ENCODE measurements around the gene ZDHHC1.

ZDHHC1 gene

GRCh38 chr16:67345401-67345800 is 70.9 kb downstream of the ZDHHC1 start:
- no peaks in the 10 kb centered on the region for H3K36me3 ChIP-seq (ENCODE audit: insufficient read depth, low read length)
- no peak overlapping the region for H3K9ac ChIP-seq (ENCODE audit: low read depth, low read length, poor library complexity, severe bottlenecking)
- TF ChIP-seq EZH2phosphoT487 (IDR thresholded peaks at IDR 0.05; ENCODE audit: borderline replicate concordance) (no peak), CTCF (conservative IDR thresholded peaks at IDR 0.05; ENCODE audit: low read length) (no peak)
- H3K9me3 ChIP-seq (ENCODE audit: insufficient read depth, low read depth, low read length) = no peaks in the 10 kb centered on the region
- no peaks in the 10 kb centered on the region for H3K79me2 ChIP-seq (ENCODE audit: insufficient read depth, low read length)
- H4K20me1 ChIP-seq (ENCODE audit: insufficient read depth, low read length, poor library complexity, severe bottlenecking) = no peaks in the 10 kb centered on the region
- no peak overlapping the region; the same call in 1 of the 2 replicates for H2AFZ ChIP-seq (ENCODE audit: low read length)
- H3K4me2 ChIP-seq (ENCODE audit: low read depth, low read length, poor library complexity, severe bottlenecking) = no peak overlapping the region
- no peak overlapping the region for H3K4me3 ChIP-seq (ENCODE audit: low read length, poor library complexity, severe bottlenecking)
- H3K9me2 ChIP-seq (replicated peaks; ENCODE audit: low read depth, low read length) = no peaks in the 10 kb centered on the region
- no peaks in the 10 kb centered on the region for H3F3A ChIP-seq (ENCODE audit: low read depth)
- H3K4me1 ChIP-seq (ENCODE audit: insufficient read depth, low read length, poor library complexity, severe bottlenecking) = no peaks in the 10 kb centered on the region
- H3K27me3 ChIP-seq (ENCODE audit: insufficient read depth, low read length, poor library complexity, severe bottlenecking) = no peaks in the 10 kb centered on the region

Measured in Loucy (cell line).